Measurements from ENCODE around the gene ELFN2. TPM values are rescaled to one million over a fixed set of nuclear protein-coding genes. Genes with fewer than 3 reads are reported as not detected.

Gene ELFN2
- polyA plus RNA-seq, 2 of the 4 experiments (the other 2 are of a cell fraction), result 0.94 to 8.1 TPM

DNA sequence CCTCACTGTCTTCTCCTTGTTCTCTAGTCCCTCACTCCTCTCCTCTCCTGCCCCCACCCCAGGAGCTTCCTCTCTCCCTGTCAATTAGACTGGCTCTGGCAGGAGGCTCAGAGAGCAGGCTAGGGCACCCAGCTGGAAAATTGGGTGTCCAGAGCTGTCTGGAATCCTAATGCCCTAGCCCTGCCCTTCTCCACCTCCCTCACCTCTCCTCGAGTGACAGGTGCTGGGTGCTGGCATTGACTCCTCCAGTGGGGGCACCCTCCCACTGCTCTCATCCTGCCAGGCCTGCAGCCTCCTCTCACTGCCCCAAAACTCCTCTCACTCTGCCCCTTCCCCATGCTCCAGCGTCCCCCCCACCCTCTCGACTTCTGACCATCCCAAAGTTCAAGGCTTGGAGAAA is 76.0 kb downstream of the ELFN2 start:
- H3K9me3 ChIP-seq, result no peaks in the 10 kb centered on the region
- FAIRE-seq, result no peak
- no peak for TF ChIP-seq RCOR1 (IDR thresholded peaks at IDR 0.05; ENCODE audit: low read depth, low read length)
- TF ChIP-seq MAZ (IDR thresholded peaks at IDR 0.05; ENCODE audit: borderline replicate concordance, low read depth, low read length), result no peak
- ATAC-seq, result peak in 1 of 2 experiments; percentile 49; a peak in 2 of 6 replicates
- WGBS (ENCODE audit: missing lambda C conversion rate), result 33% methylated on average over 1 of the region's 3 CpGs
- H3K27ac ChIP-seq, result no peak overlapping the region
- no peak for DNase-seq (ENCODE audit: low read depth in 1 of 2, low spot score in 1 of 2)
- H3K4me2 ChIP-seq, result no peak overlapping the region
- H3K4me3 ChIP-seq, result no peak overlapping the region
- CTCF ChIA-PET, result interaction anchor here (0.6 to 1.2 kb wide), 3 partner anchors 10 to 78 kb away, joined by 3 read pairs; no protein-coding TSS in a partner anchor
- POLR2A ChIA-PET, result no interaction called here
- H3K4me1 ChIP-seq, result no peaks in the 10 kb centered on the region

DNA sequence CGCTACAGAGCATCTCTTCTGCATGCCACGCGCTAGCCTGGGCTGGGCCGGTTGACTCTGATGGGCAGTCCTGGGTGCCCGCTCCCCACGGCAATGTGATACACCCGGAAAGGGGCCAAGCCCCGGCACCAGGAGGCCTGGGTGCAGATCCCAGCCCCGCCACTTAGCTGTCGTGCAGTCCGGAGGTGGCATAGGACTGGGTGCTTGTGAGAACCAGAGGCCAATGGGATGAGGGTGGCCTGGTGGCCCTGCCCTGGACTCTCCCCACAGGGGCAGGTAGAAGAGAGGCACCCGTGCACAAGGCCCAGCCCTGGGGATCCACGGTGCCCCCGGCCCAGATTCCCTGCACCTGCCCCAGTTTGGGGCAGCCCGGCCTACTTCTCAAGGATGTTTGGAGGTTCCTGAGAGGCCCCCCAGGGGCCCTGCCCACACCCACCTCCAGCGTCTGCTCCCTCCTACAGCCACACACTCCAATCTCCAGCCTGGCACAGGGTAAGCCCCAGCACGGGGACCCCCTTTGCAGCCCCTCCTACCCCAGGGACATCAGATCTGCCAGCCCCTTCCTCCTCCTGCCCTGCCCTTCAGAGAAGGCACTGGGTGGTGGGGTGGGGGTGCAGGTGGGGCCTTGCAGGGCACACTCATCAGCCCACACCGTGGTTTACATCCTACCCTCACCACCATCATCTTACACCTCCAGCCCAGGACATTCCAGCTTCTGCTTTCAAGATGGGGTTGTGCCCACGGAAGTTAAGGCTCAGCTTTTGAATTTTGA is 78.0 kb downstream of the ELFN2 start:
- Histone ChIP-seq H3K4me3 (no peak overlapping the region), H3K27ac (no peak overlapping the region), H3K9me3 (no peaks in the 10 kb centered on the region), H3K4me2 (no peak overlapping the region), H3K4me1 (0 out of 3 replicates have a peak, but pooled peaks cover 3% of the 10 kb centered on the region)
- CTCF ChIA-PET, result no interaction called here
- TF ChIP-seq HOXB5 (CRISPR knock-in tag; IDR thresholded peaks at IDR 0.05), result no peak
- no peak for TF ChIP-seq KDM5A (IDR thresholded peaks at IDR 0.05)
- no peak for TF ChIP-seq MYC (IDR thresholded peaks at IDR 0.05; ENCODE audit: borderline replicate concordance, low read length)
- TF ChIP-seq, protein P1, sequence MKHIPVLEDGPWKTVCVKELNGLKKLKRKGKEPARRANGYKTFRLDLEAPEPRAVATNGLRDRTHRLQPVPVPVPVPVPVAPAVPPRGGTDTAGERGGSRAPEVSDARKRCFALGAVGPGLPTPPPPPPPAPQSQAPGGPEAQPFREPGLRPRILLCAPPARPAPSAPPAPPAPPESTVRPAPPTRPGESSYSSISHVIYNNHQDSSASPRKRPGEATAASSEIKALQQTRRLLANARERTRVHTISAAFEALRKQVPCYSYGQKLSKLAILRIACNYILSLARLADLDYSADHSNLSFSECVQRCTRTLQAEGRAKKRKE (CRISPR knock-in tag; IDR thresholded peaks at IDR 0.05; ENCODE audit: low read depth), result no peak
- TF ChIP-seq, protein P2, sequence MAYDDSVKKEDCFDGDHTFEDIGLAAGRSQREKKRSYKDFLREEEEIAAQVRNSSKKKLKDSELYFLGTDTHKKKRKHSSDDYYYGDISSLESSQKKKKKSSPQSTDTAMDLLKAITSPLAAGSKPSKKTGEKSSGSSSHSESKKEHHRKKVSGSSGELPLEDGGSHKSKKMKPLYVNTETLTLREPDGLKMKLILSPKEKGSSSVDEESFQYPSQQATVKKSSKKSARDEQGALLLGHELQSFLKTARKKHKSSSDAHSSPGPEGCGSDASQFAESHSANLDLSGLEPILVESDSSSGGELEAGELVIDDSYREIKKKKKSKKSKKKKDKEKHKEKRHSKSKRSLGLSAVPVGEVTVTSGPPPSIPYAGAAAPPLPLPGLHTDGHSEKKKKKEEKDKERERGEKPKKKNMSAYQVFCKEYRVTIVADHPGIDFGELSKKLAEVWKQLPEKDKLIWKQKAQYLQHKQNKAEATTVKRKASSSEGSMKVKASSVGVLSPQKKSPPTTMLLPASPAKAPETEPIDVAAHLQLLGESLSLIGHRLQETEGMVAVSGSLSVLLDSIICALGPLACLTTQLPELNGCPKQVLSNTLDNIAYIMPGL (CRISPR knock-in tag; IDR thresholded peaks at IDR 0.05; ENCODE audit: borderline replicate concordance), result no peak
- no peak for FAIRE-seq
- 68% methylated on average over 8 of the region's 19 CpGs for WGBS (ENCODE audit: missing lambda C conversion rate)
- no peak for DNase-seq (ENCODE audit: low read depth in 1 of 2, low spot score in 1 of 2)
- POLR2A ChIA-PET, result no interaction called here
- ATAC-seq, result no peak; a peak in 2 of 6 replicates

DNA sequence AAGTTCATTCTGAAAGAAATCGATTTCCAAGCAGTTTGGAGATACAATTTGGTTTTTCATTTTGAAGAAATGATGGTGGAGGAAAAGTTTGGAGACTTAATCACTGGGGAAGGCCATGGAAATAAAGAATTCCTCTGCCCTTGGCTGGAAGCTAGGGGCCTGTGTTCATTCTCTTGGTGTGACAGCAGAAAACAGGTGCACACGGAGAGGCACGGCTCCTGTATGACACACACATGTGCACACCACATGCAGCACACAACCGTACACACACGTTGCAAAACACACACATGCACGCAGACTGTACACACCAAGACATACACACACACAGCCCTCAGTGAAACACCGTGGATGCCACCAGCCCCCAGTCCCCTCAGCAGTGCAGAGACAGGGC is 80.8 kb downstream of the ELFN2 start:
- ChIA-PET POLR2A (no interaction called here), CTCF (interaction anchor here (1.0 kb wide), 1 partner anchor 83 kb away, joined by 3 read pairs; no protein-coding TSS in a partner anchor)
- H3K9me3 ChIP-seq, result no peaks in the 10 kb centered on the region
- no peak overlapping the region for H3K4me3 ChIP-seq
- TF ChIP-seq FOSL2 (IDR thresholded peaks at IDR 0.05), result no peak
- TF ChIP-seq FOSL2 (CRISPR knock-in tag; IDR thresholded peaks at IDR 0.05), result no peak
- no peak for TF ChIP-seq RFX5 (IDR thresholded peaks at IDR 0.05)
- no peak for TF ChIP-seq KDM5A (IDR thresholded peaks at IDR 0.05)
- H3K4me1 ChIP-seq, result 0 out of 3 replicates have a peak, but pooled peaks cover 3% of the 10 kb centered on the region
- ATAC-seq (no peak), FAIRE-seq (no peak), DNase-seq (ENCODE audit: low read depth in 1 of 2, low spot score in 1 of 2) (no peak)
- no peak overlapping the region for H3K27ac ChIP-seq
- H3K4me2 ChIP-seq, result no peak overlapping the region
- 85% methylated on average over 7 of the region's 7 CpGs for WGBS (ENCODE audit: missing lambda C conversion rate)

DNA sequence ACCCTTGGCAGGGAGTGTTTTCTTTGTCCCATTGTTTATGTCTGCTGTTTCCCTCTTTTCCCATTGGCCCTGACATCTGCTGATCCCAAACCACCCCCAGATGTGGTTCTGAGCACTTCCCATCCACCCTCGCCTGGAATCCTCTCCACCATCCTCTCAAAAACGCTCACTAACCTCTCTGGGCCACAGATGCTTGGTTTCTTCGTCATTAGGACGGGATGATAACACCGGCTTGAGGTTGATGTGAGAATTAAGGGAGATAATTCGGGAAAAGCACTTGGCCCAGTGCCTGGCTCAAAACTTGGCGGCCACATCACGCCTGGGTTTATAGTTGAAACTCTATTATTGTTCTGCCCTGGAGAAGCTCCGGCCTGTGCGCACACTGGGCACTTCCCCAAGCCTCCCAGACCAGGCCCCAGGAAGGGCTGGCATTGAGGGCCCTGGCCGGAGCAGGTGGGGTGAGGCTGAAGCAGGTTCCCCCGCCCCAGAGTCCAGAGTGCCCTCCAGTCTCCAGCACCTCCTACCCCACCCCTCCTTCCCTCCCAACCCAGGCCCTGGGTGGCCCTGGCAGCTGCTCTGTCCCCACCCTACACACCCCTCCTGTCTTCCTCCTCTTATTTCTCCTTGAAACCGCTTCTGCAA is 81.3 kb downstream of the ELFN2 start:
- Histone ChIP-seq H3K9me3 (no peaks in the 10 kb centered on the region), H3K4me3 (no peak overlapping the region), H3K4me1 (0 out of 3 replicates have a peak, but pooled peaks cover 3% of the 10 kb centered on the region), H3K27ac (0 out of 6 replicates have a peak overlapping the region, but pooled peaks of 1 of the 2 experiments have one; percentile 41), H3K4me2 (no peak overlapping the region)
- DNase-seq (ENCODE audit: low read depth in 1 of 2, low spot score in 1 of 2) (no peak), FAIRE-seq (no peak), ATAC-seq (no peak; a peak in 1 of 6 replicates)
- ChIA-PET POLR2A (no interaction called here), CTCF (interaction anchor here (0.7 to 1.1 kb wide), 3 partner anchors 29 to 200 kb away, joined by 3 read pairs; no protein-coding TSS in a partner anchor)
- 62% methylated on average over 13 of the region's 13 CpGs for WGBS (ENCODE audit: missing lambda C conversion rate)
- no peak for TF ChIP-seq TFCP2L1 (CRISPR knock-in tag; IDR thresholded peaks at IDR 0.05)
- no peak for TF ChIP-seq EP300 (IDR thresholded peaks at IDR 0.05)
- TF ChIP-seq MAFK (IDR thresholded peaks at IDR 0.05; ENCODE audit: partially characterized antibody), result no peak
- no peak for TF ChIP-seq HDAC2 (IDR thresholded peaks at IDR 0.05)
- TF ChIP-seq CBX8 (IDR thresholded peaks at IDR 0.05), result no peak
- no peak for TF ChIP-seq ZFP36 (IDR thresholded peaks at IDR 0.05; ENCODE audit: borderline replicate concordance, partially characterized antibody)
- no peak for TF ChIP-seq SREBF2 (IDR thresholded peaks at IDR 0.05)
- no peak for TF ChIP-seq NR3C1 (IDR thresholded peaks at IDR 0.05)
- TF ChIP-seq ZC3H11A (IDR thresholded peaks at IDR 0.05), result no peak
- TF ChIP-seq ZSCAN20 (CRISPR knock-in tag; IDR thresholded peaks at IDR 0.05), result no peak
- TF ChIP-seq POLR2AphosphoS2 (conservative IDR thresholded peaks at IDR 0.05; ENCODE audit: low read length), result no peak

Measured in A549 (cell line).